ENCODE measurements around the gene CCNY. TPM values are rescaled to one million over a fixed set of nuclear protein-coding genes. Genes with fewer than 3 reads are reported as not detected.
"Not testable (repeated sequence)": the region's sequence is repeated elsewhere in the genome, so short reads cannot be mapped to it uniquely, and the experiment has no call there.

Gene CCNY
- total RNA-seq, 1 donor from 2014 or later: 81.1 TPM

DNA sequence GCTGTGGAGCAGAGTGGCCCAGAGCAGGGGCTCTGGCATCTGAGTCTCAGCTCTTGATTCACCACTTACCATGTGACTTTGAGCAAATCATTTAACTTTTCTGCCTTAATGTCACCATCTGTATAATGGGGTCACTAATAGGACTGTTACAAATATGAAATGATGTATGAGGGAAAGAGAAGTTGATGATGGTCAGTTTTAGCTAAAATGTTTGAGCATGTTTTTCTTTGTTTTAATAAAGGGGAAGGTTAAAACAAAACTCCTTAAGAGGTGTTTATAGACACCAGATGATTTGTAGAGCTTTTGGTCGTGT is 81.0 kb downstream of the CCNY start:
- Histone ChIP-seq H3K36me3 (no peaks in the 10 kb centered on the region), H3K9me3 (replicated peaks) (no peaks in the 10 kb centered on the region), H3K27ac (replicated peaks) (peak overlapping the region; percentile 13), H3K27me3 (ENCODE audit: low read depth) (no peaks in the 10 kb centered on the region), H3K4me1 (peaks cover 97% of the 10 kb centered on the region), H3K4me3 (no peak overlapping the region)
- intact Hi-C loops (cut with micrococcal nuclease): no loop called here
- DNase-seq: no peak
- TF ChIP-seq, protein P1, sequence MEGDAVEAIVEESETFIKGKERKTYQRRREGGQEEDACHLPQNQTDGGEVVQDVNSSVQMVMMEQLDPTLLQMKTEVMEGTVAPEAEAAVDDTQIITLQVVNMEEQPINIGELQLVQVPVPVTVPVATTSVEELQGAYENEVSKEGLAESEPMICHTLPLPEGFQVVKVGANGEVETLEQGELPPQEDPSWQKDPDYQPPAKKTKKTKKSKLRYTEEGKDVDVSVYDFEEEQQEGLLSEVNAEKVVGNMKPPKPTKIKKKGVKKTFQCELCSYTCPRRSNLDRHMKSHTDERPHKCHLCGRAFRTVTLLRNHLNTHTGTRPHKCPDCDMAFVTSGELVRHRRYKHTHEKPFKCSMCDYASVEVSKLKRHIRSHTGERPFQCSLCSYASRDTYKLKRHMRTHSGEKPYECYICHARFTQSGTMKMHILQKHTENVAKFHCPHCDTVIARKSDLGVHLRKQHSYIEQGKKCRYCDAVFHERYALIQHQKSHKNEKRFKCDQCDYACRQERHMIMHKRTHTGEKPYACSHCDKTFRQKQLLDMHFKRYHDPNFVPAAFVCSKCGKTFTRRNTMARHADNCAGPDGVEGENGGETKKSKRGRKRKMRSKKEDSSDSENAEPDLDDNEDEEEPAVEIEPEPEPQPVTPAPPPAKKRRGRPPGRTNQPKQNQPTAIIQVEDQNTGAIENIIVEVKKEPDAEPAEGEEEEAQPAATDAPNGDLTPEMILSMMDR (IDR thresholded peaks at IDR 0.05; ENCODE audit: borderline replicate concordance): no peak

- Histone ChIP-seq H3K27me3 (ENCODE audit: low read depth) (no peaks in the 10 kb centered on the region), H3K4me1 (peaks cover 97% of the 10 kb centered on the region), H3K36me3 (no peaks in the 10 kb centered on the region), H3K27ac (replicated peaks) (peak overlapping the region; percentile 28), H3K4me3 (no peak overlapping the region), H3K9me3 (replicated peaks) (no peaks in the 10 kb centered on the region)
- TF ChIP-seq, protein P1 (IDR thresholded peaks at IDR 0.05; ENCODE audit: borderline replicate concordance): no peak
- no peak for DNase-seq
- intact Hi-C loops (cut with micrococcal nuclease): no loop called here
Observed at GRCh38 chr10:35417795-35418194, 81.5 kb downstream of the CCNY start.

DNA sequence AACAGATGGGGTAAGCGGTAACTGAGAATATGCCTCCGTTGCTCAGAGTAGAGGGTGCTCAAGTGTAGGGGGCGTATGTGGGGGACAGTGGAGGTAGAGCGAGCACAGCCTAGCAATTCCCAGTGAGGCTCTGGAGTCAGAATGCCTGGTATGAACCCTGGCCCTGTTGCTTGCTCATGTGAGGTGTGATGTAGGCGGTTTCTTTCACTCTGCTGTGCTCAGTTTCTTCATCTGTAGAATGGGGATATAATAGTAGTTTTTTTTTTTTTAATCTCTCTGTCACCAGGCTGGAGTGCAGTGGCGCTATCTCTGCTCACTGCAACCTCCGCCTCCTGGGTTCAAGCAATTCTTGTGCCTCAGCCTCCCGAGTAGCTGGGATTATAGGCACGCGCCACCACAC is 82.3 kb downstream of the CCNY start:
- H3K27me3 ChIP-seq (ENCODE audit: low read depth); H3K27ac ChIP-seq (replicated peaks); H3K9me3 ChIP-seq (replicated peaks); intact Hi-C loops (cut with micrococcal nuclease); H3K4me3 ChIP-seq; DNase-seq; H3K36me3 ChIP-seq: not testable (repeated sequence)
- peaks cover 97% of the 10 kb centered on the region for H3K4me1 ChIP-seq

DNA sequence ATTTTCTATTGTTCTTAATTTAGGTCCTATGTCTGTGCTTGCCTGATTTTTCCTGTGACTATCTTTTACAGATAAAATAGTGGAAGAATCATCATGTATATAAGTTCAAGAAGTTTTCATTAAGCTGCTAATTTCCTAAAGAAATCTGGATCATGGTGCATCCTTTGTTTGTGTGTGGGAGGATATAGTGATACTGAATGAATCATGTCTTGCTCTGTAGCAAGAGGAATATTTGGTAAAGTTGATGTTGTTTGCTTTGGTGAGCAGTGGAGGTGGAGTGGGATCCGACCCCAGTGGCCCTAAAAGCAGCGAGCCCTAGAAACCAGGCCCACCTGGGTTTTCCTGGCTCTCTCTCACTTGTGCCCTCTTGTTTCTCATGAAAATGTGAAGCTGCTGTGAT is 83.7 kb downstream of the CCNY start:
- TF ChIP-seq, protein P1 (IDR thresholded peaks at IDR 0.05; ENCODE audit: borderline replicate concordance): no peak
- H3K4me1 ChIP-seq: peaks cover 97% of the 10 kb centered on the region
- H3K36me3 ChIP-seq: no peaks in the 10 kb centered on the region
- H3K4me3 ChIP-seq: no peak overlapping the region
- DNase-seq: no peak
- intact Hi-C loops (cut with micrococcal nuclease): no loop called here
- H3K27ac ChIP-seq (replicated peaks): peak overlapping the region; percentile 73
- H3K27me3 ChIP-seq (ENCODE audit: low read depth): no peaks in the 10 kb centered on the region
- H3K9me3 ChIP-seq (replicated peaks): no peaks in the 10 kb centered on the region

DNA sequence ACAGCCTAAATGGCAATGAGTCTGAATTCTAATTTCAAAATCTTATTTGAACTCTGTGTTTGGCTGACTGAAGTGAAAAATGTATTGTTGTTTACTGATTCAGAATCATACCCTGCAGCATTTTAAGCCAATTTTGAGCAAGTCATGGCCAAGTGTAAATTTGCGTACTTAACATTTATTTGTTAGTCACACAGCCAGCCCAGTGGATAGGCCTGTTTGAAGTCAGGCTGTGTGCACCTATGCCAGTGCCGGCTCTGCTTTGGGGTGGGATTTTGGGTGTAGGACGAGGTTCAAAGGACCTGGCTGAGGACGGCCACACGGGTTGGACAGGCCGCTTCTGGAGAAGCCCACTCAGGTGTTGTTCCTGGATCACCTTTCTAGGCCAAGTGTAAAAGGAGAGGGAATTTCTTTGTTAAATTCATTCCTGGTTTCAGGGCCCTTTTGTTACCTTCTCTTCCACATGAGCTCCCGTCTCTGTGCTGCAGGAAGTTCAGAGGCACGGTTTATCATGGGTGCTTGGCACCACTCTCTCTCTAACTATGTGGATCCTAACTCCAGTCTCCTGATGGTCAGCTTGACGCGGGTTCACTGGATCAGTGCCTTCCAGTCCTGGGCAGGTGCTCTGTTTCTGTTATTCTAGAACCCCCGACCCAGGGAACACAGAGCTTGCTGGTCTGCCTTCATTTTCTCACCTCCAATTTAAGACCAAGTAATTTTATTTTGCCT is 84.7 kb downstream of the CCNY start:
- Histone ChIP-seq H3K36me3 (no peaks in the 10 kb centered on the region), H3K4me3 (peak overlapping the region; percentile 2), H3K27me3 (ENCODE audit: low read depth) (no peaks in the 10 kb centered on the region), H3K27ac (replicated peaks) (peak overlapping the region; percentile 73), H3K4me1 (peaks cover 98% of the 10 kb centered on the region), H3K9me3 (replicated peaks) (no peaks in the 10 kb centered on the region)
- no peak for DNase-seq
- intact Hi-C loops (cut with micrococcal nuclease): no loop called here
- TF ChIP-seq, protein P1 (IDR thresholded peaks at IDR 0.05; ENCODE audit: borderline replicate concordance): no peak

DNA sequence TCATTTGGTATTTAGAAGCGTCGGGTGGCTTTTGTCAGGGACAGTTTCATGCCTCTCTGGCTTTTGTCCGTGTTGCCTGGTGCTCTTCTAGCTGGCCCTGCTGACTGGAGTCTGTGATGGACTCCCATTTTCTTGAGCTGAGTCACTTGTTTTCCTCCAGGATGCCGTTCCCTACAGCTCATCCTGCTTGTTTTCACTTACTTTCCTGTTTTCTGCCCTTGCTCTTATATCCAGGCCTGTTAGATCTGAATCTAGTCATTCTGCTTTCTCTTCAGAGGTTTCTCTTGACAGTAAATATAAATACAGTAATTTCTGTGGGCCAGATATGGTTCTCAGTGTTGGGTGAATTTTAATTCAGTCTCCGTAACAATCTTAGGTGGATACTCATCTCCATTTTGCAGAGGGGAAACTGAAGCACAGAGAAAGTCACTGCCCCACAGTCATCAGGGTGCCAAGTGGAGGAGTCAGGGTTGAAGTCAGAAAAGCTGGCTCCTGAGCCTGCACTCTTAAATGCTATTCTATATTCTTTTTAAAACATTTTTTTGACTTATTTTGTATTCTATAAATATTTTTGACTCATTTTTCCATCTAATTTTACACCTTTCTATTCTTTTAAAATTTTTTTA is 85.4 kb downstream of the CCNY start:
- TF ChIP-seq, protein P1 (IDR thresholded peaks at IDR 0.05; ENCODE audit: borderline replicate concordance): no peak
- H3K4me3 ChIP-seq: peak overlapping the region; percentile 2
- H3K9me3 ChIP-seq (replicated peaks): no peaks in the 10 kb centered on the region
- intact Hi-C loops (cut with micrococcal nuclease): no loop called here
- H3K4me1 ChIP-seq: peaks cover 98% of the 10 kb centered on the region
- H3K27ac ChIP-seq (replicated peaks): peak overlapping the region; percentile 73
- no peak for DNase-seq
- no peaks in the 10 kb centered on the region for H3K27me3 ChIP-seq (ENCODE audit: low read depth)
- no peaks in the 10 kb centered on the region for H3K36me3 ChIP-seq

Measured in left ventricle myocardium inferior (tissue), 1 donor.